ENCODE results near the gene RIPPLY3.
"Not testable (repeated sequence)": the region's sequence is repeated elsewhere in the genome, so short reads cannot be mapped to it uniquely, and the experiment has no call there.

The RIPPLY3 gene

DNA sequence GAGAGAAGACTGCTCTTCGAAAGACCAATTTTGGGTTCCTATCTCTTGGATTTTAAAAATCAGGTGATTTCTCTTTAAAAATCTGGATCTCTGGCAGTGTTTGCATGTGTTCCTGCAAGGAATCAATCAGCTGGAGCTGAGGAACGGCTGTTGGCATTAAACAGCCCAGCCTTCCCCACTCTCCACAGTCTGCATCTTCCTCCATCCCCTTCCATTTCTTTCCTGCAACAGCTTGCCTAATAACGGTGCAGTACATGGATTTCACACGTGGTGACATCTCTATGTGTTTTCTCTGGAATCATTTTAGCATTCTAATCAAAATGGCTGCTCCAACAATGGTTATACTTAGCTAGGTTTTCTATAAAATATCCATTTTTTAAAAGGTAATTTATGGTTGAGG, 20.0 kb downstream of the RIPPLY3 start:
- in situ Hi-C loops (cut with MboI; ENCODE audit: low sequenced_read_pairs): no loop called here
- H3K9me3 ChIP-seq: no peaks in the 10 kb centered on the region
- no peaks in the 10 kb centered on the region for H3K27me3 ChIP-seq (ENCODE audit: low read depth)
- H3K4me1 ChIP-seq: no peaks in the 10 kb centered on the region; the same call in 1 of the 2 replicates
- no peaks in the 10 kb centered on the region for H3K36me3 ChIP-seq (replicated peaks)
- H3K4me3 ChIP-seq: no peak overlapping the region
- DNase-seq (ENCODE audit: low spot score in 2 of 2): no peak

DNA sequence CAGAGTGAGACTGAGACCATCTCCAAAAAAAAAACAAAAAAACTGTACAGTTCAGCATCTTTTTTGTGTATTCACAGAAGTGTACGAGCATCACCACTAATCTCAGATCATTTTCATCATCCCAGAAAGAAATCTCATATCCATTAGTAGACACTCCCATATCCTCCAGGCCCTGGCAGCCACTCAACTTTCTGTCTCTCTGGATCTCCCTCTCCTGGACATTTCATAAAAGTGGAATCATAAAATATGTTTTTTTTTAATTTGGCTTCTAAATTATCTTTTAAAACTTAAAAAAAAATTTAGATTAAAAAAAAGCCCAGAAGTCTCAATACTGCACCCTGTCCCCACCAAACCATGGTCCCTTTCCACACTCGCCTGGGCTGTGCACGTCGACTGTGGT, 22.1 kb downstream of the RIPPLY3 start:
- Histone ChIP-seq H3K36me3 (replicated peaks) (no peaks in the 10 kb centered on the region), H3K4me1 (no peaks in the 10 kb centered on the region; the same call in 1 of the 2 replicates), H3K4me3 (no peak overlapping the region), H3K27me3 (ENCODE audit: low read depth) (no peaks in the 10 kb centered on the region), H3K9me3 (no peaks in the 10 kb centered on the region)
- no peak for DNase-seq (ENCODE audit: low spot score in 2 of 2)
- in situ Hi-C loops (cut with MboI; ENCODE audit: low sequenced_read_pairs): no loop called here

DNA sequence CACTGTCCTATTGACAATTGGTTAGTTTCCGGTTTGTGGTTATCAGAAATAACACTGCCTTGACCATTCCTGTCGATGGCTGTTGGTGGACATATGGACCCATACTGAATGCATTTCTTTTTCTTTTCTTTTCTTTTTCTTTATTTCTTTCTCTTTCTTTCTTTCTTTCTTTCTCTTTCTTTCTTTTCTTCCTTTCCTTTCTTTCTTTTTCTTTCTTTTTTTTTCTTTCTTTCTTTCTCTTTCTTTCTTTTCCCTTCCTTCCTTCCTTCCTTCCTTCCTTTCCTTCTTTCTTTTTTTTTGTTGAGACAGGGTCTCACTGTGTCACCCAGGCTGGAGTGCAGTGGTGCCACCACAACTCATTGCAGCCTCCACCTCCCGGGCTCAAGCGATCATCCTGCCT, 24.4 kb downstream of the RIPPLY3 start:
- H3K9me3 ChIP-seq: no peaks in the 10 kb centered on the region
- in situ Hi-C loops (cut with MboI; ENCODE audit: low sequenced_read_pairs): no loop called here
- no peak overlapping the region for H3K4me3 ChIP-seq
- H3K36me3 ChIP-seq (replicated peaks): no peaks in the 10 kb centered on the region
- no peaks in the 10 kb centered on the region for H3K4me1 ChIP-seq
- no peaks in the 10 kb centered on the region for H3K27me3 ChIP-seq (ENCODE audit: low read depth)
- no peak for DNase-seq (ENCODE audit: low spot score in 2 of 2)

DNA sequence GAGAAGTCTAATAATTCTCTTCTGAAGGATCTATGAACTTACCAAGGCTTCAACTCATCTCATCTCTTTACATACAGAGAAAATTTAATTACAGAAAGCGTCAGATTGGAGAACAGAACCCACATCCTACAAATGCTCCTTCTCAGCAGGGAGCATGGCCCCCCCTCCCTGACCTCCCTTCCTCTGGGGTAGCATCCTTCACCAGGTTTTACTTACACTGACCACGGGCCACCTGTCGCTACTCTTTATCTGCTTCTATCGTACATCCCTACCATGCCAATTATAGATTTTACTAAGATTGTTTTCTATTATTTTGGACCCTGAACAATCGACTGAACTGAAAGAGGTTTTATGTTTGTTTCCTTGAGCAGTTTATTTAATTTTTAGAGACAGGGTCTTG, 25.8 kb downstream of the RIPPLY3 start:
- H3K27me3 ChIP-seq (ENCODE audit: low read depth): no peaks in the 10 kb centered on the region
- H3K4me3 ChIP-seq: no peak overlapping the region
- in situ Hi-C loops (cut with MboI; ENCODE audit: low sequenced_read_pairs): no loop called here
- DNase-seq (ENCODE audit: low spot score in 2 of 2): no peak
- no peaks in the 10 kb centered on the region for H3K4me1 ChIP-seq
- no peaks in the 10 kb centered on the region for H3K9me3 ChIP-seq
- no peaks in the 10 kb centered on the region for H3K36me3 ChIP-seq (replicated peaks)

DNA sequence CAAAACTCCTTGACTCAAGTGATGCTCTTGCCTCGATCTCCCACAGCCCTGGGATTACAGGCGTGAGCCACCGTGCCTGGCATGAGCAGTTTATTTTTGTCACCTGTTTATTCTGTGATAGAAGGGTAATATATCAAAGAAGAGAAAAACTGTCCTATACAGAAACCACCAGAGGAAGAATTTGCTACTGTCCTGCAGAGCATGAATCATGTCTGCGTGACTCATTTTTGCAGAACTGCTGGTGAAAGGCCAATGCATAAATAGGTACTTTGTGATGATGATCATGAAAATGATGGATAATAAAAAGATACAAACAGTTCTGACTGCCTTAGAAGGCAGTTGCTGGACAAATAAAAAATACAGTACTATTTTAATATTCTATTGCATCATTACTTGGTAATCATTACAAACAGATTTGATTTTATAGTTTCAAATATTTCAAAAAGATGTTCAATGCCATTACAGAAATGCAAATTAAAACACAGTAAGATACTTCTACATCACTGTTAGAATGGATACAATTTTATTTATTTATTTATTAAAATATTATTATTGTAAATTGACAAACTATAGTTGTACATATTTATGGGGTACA, 26.5 kb downstream of the RIPPLY3 start:
- DNase-seq (ENCODE audit: low spot score in 2 of 2): no peak
- H3K27me3 ChIP-seq (ENCODE audit: low read depth): no peaks in the 10 kb centered on the region
- H3K9me3 ChIP-seq: no peaks in the 10 kb centered on the region
- no peaks in the 10 kb centered on the region for H3K4me1 ChIP-seq
- no peak overlapping the region for H3K4me3 ChIP-seq
- H3K36me3 ChIP-seq (replicated peaks): no peaks in the 10 kb centered on the region
- in situ Hi-C loops (cut with MboI; ENCODE audit: low sequenced_read_pairs): no loop called here

DNA sequence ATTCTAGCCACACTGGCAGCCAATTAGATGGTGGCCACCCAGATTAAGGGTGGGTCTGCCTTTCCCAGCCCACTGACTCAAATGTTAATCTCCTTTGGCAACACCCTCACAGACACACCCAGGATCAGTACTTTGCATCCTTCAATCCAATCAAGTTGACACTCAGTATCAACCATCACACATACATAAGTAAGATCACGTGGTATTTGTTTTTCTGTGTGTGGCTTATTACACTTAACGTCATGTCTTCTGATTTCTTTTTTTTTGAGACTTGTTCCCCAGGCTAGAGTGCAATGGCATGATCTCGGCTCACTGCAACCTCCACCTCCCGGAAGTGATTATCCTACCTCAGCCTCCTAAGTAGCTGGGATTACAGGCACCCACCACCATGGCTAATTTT, 27.9 kb downstream of the RIPPLY3 start:
- in situ Hi-C loops (cut with MboI; ENCODE audit: low sequenced_read_pairs); H3K36me3 ChIP-seq (replicated peaks); DNase-seq (ENCODE audit: low spot score in 2 of 2); H3K4me1 ChIP-seq; H3K4me3 ChIP-seq; H3K27me3 ChIP-seq (ENCODE audit: low read depth); H3K9me3 ChIP-seq: not testable (repeated sequence)

DNA sequence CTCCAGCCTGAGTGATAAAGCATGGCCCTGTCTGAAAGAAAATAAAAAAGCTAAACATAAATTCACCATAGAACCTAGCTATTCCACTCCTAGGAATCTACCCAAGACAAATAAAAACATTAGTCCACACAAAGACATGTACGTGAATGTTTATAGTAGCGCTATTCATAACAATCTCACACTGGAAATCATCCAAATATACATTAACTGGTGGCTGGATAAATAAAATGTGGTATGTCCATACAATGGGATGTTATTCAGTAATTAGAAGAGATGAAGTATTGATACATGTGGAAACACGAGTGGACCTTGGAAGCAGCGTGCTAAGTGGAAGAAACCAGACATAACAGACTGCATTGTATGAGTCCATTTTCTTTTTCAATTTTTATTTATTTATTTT, 29.7 kb downstream of the RIPPLY3 start:
- no peak for DNase-seq (ENCODE audit: low spot score in 2 of 2)
- H3K4me1 ChIP-seq: peaks cover 7% of the 10 kb centered on the region
- no peaks in the 10 kb centered on the region for H3K9me3 ChIP-seq
- in situ Hi-C loops (cut with MboI; ENCODE audit: low sequenced_read_pairs): no loop called here
- no peaks in the 10 kb centered on the region for H3K36me3 ChIP-seq (replicated peaks)
- no peaks in the 10 kb centered on the region for H3K27me3 ChIP-seq (ENCODE audit: low read depth)
- no peak overlapping the region for H3K4me3 ChIP-seq

DNA sequence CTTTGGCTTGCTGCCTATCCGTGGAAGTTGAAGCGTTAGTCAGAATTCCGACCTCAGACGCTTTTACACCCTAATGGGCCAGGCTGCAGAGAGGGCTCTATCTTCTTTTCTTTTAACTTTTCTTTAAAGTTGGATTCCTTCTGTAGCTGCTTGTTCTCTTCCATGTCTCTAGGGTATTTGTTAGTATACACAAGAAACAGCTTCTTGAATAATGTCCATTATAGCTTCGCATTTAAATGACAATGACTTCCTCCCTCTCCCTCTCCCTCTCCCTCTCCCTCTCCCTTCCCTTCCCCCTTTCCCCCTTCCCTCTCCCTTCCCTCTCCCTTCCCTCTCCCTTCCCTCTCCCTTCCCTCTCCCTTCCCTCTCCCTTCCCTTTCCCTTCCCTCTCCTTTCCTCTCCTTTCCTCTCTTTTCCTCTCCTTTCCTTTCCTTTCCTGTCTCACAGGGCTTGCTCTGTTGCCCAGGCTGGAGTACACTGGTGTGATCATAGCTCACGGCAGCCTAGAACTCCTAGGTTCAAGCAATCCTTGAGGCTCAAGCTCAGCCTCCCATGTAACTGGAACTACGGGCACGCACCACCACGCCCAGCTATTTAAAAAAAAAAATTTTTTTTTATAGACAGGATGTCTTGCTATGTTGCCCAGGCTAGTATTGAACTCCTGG, 33.0 kb downstream of the RIPPLY3 start:
- no peaks in the 10 kb centered on the region for H3K9me3 ChIP-seq
- DNase-seq (ENCODE audit: low spot score in 2 of 2): peak; percentile 23 to 56
- H3K4me3 ChIP-seq: no peak overlapping the region
- H3K27me3 ChIP-seq (ENCODE audit: low read depth): no peaks in the 10 kb centered on the region
- in situ Hi-C loops (cut with MboI; ENCODE audit: low sequenced_read_pairs): no loop called here
- H3K36me3 ChIP-seq (replicated peaks): no peaks in the 10 kb centered on the region
- H3K4me1 ChIP-seq: peaks cover 12% of the 10 kb centered on the region

DNA sequence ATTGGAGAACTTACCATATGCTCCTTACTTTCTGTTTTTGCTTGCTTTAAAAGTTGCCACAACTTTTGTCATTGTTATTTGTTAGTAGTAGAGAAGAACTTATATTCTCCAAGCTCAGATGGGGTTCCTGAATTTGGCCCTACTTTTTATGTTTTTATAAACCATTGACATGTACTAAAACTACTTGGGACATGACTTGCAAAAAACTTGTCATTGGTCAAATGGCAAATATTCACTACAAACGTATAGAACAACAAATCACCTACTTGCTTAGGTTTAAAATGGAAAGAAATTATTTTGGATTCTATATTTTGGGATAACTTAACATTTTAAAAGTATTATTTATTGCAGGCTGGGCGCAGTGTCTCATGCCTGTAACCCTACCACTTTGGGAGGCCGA, 33.7 kb downstream of the RIPPLY3 start:
- Histone ChIP-seq H3K4me3 (no peak overlapping the region), H3K4me1 (peaks cover 12% of the 10 kb centered on the region), H3K9me3 (no peaks in the 10 kb centered on the region), H3K36me3 (replicated peaks) (no peaks in the 10 kb centered on the region), H3K27me3 (ENCODE audit: low read depth) (no peaks in the 10 kb centered on the region)
- in situ Hi-C loops (cut with MboI; ENCODE audit: low sequenced_read_pairs): no loop called here
- no peak for DNase-seq (ENCODE audit: low spot score in 2 of 2)

DNA sequence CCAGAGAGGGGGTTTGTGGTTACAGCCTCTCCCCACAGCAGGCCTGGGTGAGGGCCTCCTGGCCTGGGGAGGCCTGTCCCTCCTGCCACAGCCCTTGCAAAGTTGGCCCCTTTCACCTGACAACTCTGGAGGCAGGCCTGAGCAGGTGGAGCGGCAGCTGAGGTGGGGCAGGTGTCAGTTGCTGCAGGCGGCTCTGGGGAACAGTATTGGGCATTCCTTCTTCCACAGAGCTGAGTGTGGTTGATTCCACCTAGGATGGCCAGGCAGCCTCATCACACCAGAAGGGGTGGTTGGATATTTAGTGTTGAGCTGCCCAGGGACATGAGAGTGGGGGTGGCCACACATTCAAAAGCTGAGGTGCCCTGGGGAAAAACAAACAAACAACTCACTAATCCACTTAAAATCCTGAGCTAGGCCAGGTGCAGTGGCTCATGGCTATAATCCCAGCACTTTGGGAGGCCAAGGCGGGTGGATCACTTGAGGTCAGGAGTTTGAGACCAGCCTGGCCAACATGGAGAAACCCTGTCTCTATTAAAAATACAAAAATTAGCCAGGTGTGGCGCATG, 35.3 kb downstream of the RIPPLY3 start:
- H3K27me3 ChIP-seq (ENCODE audit: low read depth): no peaks in the 10 kb centered on the region
- H3K4me1 ChIP-seq: peaks cover 12% of the 10 kb centered on the region
- no peaks in the 10 kb centered on the region for H3K36me3 ChIP-seq (replicated peaks)
- DNase-seq (ENCODE audit: low spot score in 2 of 2): peak in 1 of 2 experiments; percentile 37
- no peak overlapping the region for H3K4me3 ChIP-seq
- no peaks in the 10 kb centered on the region for H3K9me3 ChIP-seq
- in situ Hi-C loops (cut with MboI; ENCODE audit: low sequenced_read_pairs): no loop called here

DNA sequence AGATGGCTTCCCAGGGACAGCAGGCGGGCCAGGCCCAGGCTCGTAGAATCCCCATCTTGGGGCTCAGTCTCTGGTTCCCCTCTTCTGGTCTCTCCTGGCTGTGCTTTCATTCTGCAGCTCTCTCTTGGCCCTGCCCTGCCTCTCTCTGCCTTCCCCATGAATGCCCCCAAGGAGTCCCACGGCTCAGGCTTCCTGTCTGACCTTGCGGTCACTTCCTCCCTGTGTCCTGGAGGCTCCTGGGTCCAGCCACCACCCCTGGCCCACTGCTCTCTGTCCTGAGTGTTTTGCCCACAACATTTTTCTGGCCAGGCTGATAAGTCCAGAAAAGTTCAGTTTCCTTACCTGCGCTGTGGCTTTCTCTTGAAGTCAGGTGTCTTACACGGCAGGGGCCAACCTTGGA, 37.3 kb downstream of the RIPPLY3 start:
- in situ Hi-C loops (cut with MboI; ENCODE audit: low sequenced_read_pairs): no loop called here
- Histone ChIP-seq H3K4me1 (peaks cover 11% of the 10 kb centered on the region), H3K9me3 (no peaks in the 10 kb centered on the region), H3K36me3 (replicated peaks) (no peaks in the 10 kb centered on the region), H3K27me3 (ENCODE audit: low read depth) (no peaks in the 10 kb centered on the region), H3K4me3 (no peak overlapping the region)
- DNase-seq (ENCODE audit: low spot score in 2 of 2): no peak

DNA sequence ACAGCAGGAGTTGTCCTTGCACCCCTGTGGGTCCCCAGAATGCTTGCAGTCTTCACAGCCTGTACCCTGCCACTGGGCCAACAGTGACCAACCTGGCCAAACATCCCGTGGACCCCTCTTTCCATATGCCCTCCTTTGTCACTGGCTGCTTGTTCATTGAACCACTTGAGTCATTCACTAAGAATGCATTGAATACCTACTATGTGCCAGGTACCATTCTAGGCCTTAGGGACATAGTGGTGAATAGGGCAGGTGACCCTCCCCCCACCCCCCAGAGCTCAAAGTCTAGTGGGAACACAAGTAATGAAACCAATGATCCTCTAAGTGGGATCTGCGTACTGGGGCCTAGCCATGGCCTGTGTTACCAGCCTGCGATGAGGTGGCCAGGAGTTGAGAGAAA, 38.1 kb downstream of the RIPPLY3 start:
- in situ Hi-C loops (cut with MboI; ENCODE audit: low sequenced_read_pairs): no loop called here
- no peaks in the 10 kb centered on the region for H3K27me3 ChIP-seq (ENCODE audit: low read depth)

DNA sequence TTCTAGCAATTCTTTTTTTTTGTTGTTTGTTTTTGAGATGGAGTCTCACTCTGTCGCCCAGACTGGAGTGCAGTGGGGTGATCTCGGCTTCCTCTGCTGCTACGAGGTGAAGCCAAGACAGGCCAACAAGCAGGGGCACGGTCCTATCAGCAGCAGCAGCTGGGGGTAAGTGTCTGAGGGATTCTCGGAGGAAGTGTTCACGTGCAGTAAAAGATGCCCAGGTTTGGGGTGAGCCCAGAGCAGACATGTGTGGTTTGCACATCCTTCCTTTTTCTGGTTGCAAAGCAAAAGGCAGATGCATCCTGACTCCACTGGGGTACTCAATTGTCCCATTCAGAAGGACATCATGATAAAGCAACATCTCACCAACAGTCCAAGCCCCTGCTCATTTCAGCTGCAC, 38.6 kb downstream of the RIPPLY3 start:
- H3K36me3 ChIP-seq (replicated peaks): no peaks in the 10 kb centered on the region
- H3K9me3 ChIP-seq: no peaks in the 10 kb centered on the region
- no peak overlapping the region for H3K4me3 ChIP-seq
- no peak for DNase-seq (ENCODE audit: low spot score in 2 of 2)
- H3K27me3 ChIP-seq (ENCODE audit: low read depth): no peaks in the 10 kb centered on the region
- in situ Hi-C loops (cut with MboI; ENCODE audit: low sequenced_read_pairs): no loop called here
- peaks cover 5% of the 10 kb centered on the region; the same call in 1 of the 2 replicates for H3K4me1 ChIP-seq

More for the DNA sequence above, 38.1 kb downstream of the RIPPLY3 start:
- H3K4me3 ChIP-seq: no peak overlapping the region
- no peaks in the 10 kb centered on the region for H3K9me3 ChIP-seq
- no peaks in the 10 kb centered on the region for H3K36me3 ChIP-seq (replicated peaks)
- H3K4me1 ChIP-seq: peaks cover 5% of the 10 kb centered on the region; the same call in 1 of the 2 replicates
- no peak for DNase-seq (ENCODE audit: low spot score in 2 of 2)

DNA sequence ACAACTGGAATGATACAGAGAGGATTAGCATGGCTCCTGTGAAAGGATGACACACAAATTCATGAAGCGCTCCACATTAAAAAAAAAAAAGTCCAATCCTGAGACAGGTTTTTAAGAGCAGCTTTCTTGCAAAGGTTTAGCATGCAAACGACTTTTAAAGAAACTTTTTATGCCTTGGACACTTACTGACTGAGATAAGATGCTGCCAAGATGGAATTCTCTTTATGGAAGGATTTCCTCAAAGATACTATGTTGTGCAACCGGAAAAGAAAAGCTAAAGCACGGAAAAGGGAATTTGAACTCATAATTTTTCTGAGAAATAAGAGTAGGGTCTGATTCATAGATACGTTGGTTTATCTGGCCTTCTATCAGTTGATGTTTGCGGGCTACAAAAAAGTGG, 39.1 kb downstream of the RIPPLY3 start:
- Histone ChIP-seq H3K36me3 (replicated peaks) (no peaks in the 10 kb centered on the region), H3K27me3 (ENCODE audit: low read depth) (no peaks in the 10 kb centered on the region), H3K4me1 (peaks cover 5% of the 10 kb centered on the region; the same call in 1 of the 2 replicates), H3K4me3 (no peak overlapping the region), H3K9me3 (no peaks in the 10 kb centered on the region)
- in situ Hi-C loops (cut with MboI; ENCODE audit: low sequenced_read_pairs): no loop called here
- no peak for DNase-seq (ENCODE audit: low spot score in 2 of 2)

Measured in HAP-1 (cell line).